Cardiac muscle cell (in vitro differentiated cells and primary cell): ENCODE results near the gene SLU7. TPM values are rescaled to one million over a fixed set of nuclear protein-coding genes. Genes with fewer than 3 reads are reported as not detected.

Source experiments
- DNase-seq, 2 donors: peaks; one replicate each; pipeline versions ENCODE4 v3.0.0 to v3.0.0-alpha.2; 2010 to 2017; ENCODE audit warnings: low read depth in 1 of 2, low spot score in 1 of 2
- H3K27ac ChIP-seq: fragments of 200-600 bp; sonication (generic); 2 replicates; pipeline ENCODE4 v1.5.1; 2016
- H3K27me3 ChIP-seq: fragments of 200-600 bp; sonication (generic); 2 replicates; pipeline ENCODE4 v1.6.0; 2016; ENCODE audit warnings: control low read depth
- H3K36me3 ChIP-seq: fragments of 200-600 bp; sonication (generic); 2 replicates; pipeline ENCODE4 v1.5.1; 2016; ENCODE audit warnings: control low read depth
- H3K4me1 ChIP-seq: fragments of 200-600 bp; sonication (generic); 2 replicates; pipeline ENCODE4 v1.8.1; 2017; ENCODE audit warnings: low read depth, mild to moderate bottlenecking, mixed run types
- H3K4me3 ChIP-seq: fragments of 200-600 bp; sonication (generic); 2 replicates; pipeline ENCODE4 v1.5.1; 2016; ENCODE audit warnings: mild to moderate bottlenecking
- H3K9me3 ChIP-seq: fragments of 200-600 bp; sonication (generic); 2 replicates; pipeline ENCODE4 v1.5.1; 2017; ENCODE audit warnings: low read depth, mild to moderate bottlenecking, control low read depth
- polyA plus RNA-seq: library from polyadenylated mRNA; unstranded; fragments of >200 nt; fragmentation: Nextera tagmentation; extraction: Ambion mirVana; gene quantifications from 2 replicates; pipeline ENCODE4 v1.2.1, GENCODE V29; 2016
- total RNA-seq: library from RNA; depleted of rRNA; stranded (reverse); fragments of >200 nt; gene quantifications from 2 replicates; pipeline ENCODE4 v1.2.3, GENCODE V29; 2016
- TF ChIP-seq, protein P1 (sequence below): IDR thresholded peaks from 2 replicates; pipeline ENCODE4 v1.5.1; 2012; ENCODE audit warnings: low read depth, mild to moderate bottlenecking, low read length

The SLU7 gene
- total and polyA plus RNA-seq, 2 experiments from 2014 or later, result 30.1 to 49.7 TPM

DNA sequence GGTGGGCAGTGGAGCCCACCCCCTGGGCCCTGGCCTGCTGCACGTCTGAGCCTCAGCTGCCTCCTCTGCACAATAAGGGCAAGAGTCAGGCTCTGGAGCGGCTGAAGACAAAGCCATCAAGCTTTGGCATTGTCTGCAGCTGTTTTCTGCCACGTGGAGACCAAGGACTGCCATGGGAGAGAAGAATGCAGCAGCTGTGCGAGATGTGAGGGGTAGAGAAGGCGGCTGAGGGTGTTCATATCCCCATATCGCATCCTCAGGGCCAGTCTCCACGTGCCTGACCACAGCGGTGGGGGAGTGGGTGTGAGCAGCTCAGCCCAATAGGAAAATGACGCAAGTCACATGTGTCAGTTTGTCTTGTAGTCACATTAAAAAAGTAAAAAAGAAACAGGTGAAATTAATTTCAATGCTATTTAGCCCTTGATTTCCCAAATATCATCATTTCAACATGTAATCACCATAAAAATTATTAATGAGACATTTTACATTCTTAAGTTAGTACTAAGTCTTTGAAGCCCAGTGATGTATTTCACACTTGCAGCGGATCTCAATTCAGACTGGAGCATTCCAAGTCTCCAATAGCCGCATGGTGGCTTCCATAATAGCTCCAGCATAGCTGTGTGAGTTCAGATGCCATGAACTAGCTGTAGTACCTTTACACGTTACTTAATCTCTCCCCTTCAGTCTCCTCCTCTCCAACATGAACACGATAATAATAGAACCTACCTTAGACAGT is 55.1 kb downstream of the SLU7 start:
- H3K27ac ChIP-seq, result peak overlapping the region; percentile 70
- TF ChIP-seq, protein P1, sequence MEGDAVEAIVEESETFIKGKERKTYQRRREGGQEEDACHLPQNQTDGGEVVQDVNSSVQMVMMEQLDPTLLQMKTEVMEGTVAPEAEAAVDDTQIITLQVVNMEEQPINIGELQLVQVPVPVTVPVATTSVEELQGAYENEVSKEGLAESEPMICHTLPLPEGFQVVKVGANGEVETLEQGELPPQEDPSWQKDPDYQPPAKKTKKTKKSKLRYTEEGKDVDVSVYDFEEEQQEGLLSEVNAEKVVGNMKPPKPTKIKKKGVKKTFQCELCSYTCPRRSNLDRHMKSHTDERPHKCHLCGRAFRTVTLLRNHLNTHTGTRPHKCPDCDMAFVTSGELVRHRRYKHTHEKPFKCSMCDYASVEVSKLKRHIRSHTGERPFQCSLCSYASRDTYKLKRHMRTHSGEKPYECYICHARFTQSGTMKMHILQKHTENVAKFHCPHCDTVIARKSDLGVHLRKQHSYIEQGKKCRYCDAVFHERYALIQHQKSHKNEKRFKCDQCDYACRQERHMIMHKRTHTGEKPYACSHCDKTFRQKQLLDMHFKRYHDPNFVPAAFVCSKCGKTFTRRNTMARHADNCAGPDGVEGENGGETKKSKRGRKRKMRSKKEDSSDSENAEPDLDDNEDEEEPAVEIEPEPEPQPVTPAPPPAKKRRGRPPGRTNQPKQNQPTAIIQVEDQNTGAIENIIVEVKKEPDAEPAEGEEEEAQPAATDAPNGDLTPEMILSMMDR, result no peak
- no peaks in the 10 kb centered on the region for H3K36me3 ChIP-seq

GRCh38 chr5:160363211-160363610 is 55.7 kb downstream of the SLU7 start:
- Histone ChIP-seq H3K36me3 (no peaks in the 10 kb centered on the region), H3K4me3 (no peak overlapping the region), H3K27ac (peak overlapping the region; percentile 70), H3K4me1 (peaks cover 18% of the 10 kb centered on the region), H3K9me3 (no peaks in the 10 kb centered on the region), H3K27me3 (no peaks in the 10 kb centered on the region)
- TF ChIP-seq, protein P1, result no peak
- DNase-seq, result peak in 1 of 2 donors; percentile 28

More for the DNA sequence above, 55.1 kb downstream of the SLU7 start:
- no peak for DNase-seq
- H3K27me3 ChIP-seq, result peaks cover 4% of the 10 kb centered on the region
- peaks cover 18% of the 10 kb centered on the region for H3K4me1 ChIP-seq
- no peaks in the 10 kb centered on the region for H3K9me3 ChIP-seq
- no peak overlapping the region for H3K4me3 ChIP-seq

- Histone ChIP-seq H3K36me3 (no peaks in the 10 kb centered on the region), H3K9me3 (no peaks in the 10 kb centered on the region), H3K4me1 (peaks cover 18% of the 10 kb centered on the region), H3K4me3 (no peak overlapping the region), H3K27ac (no peak overlapping the region), H3K27me3 (no peaks in the 10 kb centered on the region)
- no peak for DNase-seq
- TF ChIP-seq, protein P1, result no peak
Observed at GRCh38 chr5:160361624-160362228, 57.2 kb downstream of the SLU7 start.

- Histone ChIP-seq H3K4me1 (peaks cover 18% of the 10 kb centered on the region), H3K9me3 (no peaks in the 10 kb centered on the region), H3K27ac (no peak overlapping the region), H3K36me3 (no peaks in the 10 kb centered on the region), H3K4me3 (no peak overlapping the region), H3K27me3 (no peaks in the 10 kb centered on the region)
- TF ChIP-seq, protein P1, result no peak
- DNase-seq, result no peak
Observed at GRCh38 chr5:160360310-160360709, 58.6 kb downstream of the SLU7 start.

DNA sequence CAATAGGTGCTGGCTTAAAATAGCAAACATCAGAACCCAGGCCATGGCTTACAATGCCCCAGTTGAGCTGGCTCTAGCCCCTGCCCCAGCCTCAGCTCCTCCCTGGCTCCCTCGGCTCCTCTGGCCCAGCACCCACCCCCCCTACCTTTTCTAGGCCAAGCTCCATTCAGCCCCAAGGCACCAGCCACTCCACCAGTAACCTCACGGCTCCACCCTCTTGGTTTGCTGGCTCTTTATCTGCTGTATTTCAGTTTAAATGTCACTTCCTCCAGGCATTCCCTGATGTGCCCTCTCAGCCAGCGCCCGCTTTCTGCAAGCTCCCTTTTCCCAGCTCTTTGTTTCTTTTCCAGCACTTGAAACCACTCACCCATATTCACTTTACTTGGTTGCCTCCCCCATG is 59.1 kb downstream of the SLU7 start:
- peak in 1 of 2 donors; percentile 21 for DNase-seq
- Histone ChIP-seq H3K27me3 (no peaks in the 10 kb centered on the region), H3K9me3 (no peaks in the 10 kb centered on the region), H3K27ac (no peak overlapping the region), H3K4me1 (peaks cover 18% of the 10 kb centered on the region), H3K36me3 (no peaks in the 10 kb centered on the region), H3K4me3 (no peak overlapping the region)
- TF ChIP-seq, protein P1, result no peak
